Suppressor macrophage treated with lipopolysaccharide for 1 hour (primary cell): ENCODE measurements around the gene GZF1.

Experiments
- DNase-seq, 3 donors: peaks; one replicate each; pipeline ENCODE4 v3.0.0-alpha.2; 2020 to 2022

GZF1 gene

DNA sequence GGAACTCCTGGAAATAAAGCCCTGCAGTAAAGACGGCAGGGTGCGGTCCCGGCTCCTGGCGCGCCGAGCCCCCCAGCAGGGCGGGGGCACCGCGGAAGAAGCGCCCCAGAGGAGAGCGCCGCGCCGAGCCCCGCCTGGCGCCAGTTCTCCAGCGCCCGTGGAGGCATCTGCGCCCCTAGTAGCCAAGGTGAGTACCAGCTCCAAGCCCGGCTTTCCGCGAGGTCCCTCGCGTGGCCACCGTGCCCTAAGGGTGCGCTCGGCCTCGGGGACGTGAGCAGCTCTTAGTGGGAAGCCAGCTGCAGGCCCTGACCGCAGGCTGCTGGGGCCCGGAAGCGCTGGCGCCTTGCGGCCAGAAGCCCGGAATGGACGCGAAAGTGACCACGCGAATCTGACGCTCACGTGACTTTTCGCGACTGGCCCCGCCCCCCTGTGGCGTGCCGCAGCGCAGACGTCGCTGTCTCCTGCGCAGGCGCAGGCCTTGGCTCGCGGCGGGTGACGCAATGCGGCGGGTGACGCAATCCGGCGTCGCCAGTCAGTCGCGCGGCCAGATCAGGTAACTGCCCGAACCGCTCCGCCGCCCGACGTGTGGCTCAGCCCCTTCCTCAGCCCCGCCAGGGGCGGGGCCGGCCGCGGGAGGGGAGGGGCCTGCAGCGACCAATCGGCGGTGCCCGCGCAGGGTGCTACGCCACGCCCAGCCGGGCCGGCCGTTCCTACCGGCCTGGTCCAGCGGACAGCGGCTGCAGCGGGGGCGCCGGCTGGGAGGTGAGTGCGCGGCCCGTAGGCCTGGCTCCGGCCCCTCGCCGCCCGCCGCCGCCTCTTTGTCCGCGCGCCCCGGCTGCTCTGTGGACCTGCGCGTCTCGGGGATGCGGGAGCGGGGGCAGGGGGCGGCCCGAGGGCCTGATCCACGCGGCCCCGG lies at the start of gene GZF1:
Gene GZF1 (plus strand): TSS at position 707 of the 916 bp plus-strand sequence. CDS start 2,202 bp downstream, outside the sequence.
- peak; percentile 99 to 100 (median 99) for DNase-seq

DNA sequence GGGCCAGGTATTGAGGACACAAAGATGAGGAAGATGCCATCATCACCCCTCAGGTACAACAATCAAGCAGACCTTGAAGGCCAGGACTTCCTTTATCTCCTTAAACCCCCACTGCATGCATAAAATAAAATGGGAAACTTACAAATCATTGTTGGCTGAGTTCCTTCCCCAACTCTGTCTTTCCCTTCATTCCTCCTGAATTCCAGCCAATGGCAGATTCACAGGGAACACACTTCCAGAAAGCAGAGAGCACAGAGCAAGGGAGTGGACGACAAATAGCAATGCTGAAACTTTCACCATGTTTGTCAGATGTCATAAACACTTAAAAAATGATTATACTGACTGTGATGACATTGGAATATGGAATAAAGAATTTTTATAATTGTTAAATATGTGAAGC lies 48.7 kb upstream of the GZF1 start:
- DNase-seq, result no peak

DNA sequence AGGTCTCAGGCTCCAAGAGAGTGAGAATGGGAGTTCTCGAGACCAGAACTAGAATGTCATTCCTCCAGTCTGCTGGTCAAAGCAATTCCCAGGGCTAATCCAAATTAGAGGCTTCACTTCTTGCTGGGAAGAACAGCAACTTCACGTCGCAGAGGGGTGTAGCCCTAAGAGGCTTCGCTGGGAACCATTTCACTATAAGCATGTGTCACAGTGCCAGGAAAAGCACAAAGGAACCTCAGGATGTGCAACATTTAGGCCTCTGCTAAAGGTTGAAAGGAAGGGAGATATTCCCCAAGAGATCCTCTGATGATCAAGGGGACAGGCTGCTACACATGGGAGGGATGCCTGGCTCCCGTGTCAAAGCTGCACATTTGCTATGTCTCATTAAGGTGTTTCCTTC lies 47.3 kb upstream of the GZF1 start:
- no peak for DNase-seq

DNA sequence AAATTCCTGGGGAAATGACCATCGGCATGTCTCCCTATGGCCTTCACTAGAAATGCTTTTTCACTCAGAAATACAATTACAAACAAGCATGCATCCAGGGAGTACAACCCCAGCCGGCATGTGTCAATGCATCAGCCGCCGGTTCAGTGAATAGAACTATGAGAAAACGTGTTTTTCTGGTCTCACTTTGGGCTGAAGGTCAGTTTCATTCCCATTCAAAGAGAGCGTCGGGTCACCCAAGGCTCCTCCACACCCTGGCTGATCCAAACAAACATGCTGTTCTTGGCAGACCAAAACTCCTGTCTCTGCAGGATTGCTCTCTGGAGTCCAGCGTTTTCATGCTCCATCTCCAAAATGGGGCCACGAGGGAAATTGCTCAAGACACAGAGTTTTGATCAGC lies 46.9 kb upstream of the GZF1 start:
- DNase-seq, result no peak

DNA sequence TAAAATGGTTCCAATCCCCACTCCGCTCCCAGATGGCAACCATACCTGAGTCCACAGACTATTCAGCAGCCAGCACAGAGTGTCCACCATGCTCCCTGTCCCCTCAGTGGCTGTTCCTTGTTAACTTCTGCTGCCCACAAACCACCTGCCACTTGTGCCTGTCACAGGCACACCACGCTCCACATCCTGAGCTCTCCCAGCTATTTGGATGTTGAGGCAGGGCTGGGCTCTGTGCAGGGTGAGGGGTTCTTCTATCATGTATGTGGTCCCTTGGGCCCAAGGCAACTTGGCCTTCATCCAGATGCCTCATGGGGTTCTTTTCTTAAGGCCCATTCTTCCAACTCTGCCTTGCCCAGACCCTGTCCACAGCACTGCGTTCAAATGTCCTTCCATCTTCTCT lies 45.4 kb upstream of the GZF1 start:
- no peak for DNase-seq

DNA sequence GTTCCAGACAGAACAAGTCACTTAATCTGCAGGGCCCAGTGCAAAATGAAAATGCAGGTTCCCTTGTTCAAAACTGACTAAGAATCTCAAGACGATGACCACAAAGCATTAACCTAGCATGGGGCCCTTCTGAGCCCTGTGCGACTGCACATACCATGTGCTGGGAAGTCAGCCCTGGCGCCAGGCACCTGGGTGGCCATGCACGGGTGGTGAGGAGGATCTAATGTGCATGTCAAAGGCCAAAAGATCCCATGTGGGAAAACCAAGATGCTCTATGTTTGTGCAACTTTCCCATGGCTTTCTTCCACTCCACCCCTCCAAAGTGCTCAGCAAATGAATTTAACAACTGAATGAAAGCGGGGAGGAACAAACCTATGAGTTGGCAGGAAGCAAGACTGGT lies 44.9 kb upstream of the GZF1 start:
- no peak for DNase-seq

DNA sequence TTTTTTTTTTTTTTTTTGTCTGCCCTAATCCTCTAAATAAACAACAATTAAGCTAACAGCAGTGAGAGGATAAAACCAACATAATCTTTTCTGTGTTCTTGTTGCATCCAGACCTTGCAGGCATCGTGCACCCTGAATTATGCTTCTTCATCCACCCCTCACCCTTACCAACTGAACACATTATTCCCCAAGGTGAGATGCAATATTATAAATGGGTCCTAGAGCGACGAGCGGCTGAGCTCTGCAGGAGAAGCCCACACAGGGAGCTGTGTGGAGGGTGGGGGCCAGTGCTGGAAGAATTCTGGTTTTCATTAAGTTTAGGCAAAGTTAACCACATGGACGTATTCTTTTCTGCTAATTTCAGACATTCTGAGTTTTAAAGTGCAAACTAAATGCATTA lies 43.6 kb upstream of the GZF1 start:
- no peak for DNase-seq

DNA sequence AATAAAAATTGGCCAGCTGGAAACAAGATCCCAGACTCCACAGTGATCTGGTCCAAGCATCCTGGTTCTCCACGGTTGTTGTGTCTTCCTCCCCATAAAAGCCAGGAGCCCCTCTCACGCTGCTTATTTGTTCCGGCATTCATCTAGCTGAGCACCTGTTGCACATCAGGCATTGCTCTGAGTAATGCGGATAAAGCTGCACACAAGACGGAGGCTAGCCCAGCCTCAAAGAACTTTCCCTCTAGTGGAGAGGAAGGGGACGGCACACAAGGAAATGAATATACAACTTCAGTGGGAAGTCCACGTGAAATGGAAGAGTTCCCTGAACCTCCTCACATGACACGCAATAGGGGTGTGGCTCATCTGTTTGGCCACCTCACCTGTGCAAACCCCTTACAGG lies 41.7 kb upstream of the GZF1 start:
- DNase-seq, result peak; percentile 32 to 51 (median 36)

DNA sequence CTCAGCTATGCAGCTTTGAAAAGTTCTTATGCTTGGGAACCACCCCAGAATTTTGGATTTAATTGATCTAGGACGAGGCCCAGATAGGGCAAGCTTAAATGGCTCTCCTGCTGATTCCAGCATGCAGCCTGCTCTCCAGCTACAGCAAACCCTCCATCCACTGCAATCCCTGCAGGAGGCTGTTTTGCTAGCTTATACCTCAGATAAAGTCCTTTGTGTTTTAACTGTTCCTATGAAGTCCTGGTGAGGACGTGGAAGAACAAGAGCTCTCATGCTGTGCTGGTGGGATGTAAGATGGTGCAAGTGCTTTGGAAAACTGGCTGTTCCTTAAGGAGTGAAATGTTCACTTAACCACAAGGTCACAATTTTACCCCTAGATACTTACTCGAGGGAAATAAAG lies 36.9 kb upstream of the GZF1 start:
- no peak for DNase-seq

DNA sequence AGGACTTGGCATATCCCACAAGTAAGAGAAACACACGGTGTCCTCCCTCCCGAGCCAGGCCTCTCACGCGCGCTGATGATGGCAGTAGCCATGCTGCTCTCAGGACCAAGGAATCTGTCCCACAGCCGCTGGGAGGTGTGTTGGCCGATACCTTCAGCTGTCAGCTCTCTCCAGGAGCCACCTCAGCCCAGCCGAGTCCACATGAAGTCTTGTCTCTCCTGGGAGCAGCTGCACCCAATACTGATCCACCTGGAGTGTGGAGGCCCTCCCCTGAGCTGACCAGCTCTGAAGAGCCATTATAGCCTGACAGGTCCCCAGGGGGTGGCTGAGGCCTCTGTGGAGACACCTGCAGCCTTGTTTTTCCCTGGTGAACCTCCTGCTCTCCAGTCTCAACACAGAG lies 35.2 kb upstream of the GZF1 start:
- no peak for DNase-seq

DNA sequence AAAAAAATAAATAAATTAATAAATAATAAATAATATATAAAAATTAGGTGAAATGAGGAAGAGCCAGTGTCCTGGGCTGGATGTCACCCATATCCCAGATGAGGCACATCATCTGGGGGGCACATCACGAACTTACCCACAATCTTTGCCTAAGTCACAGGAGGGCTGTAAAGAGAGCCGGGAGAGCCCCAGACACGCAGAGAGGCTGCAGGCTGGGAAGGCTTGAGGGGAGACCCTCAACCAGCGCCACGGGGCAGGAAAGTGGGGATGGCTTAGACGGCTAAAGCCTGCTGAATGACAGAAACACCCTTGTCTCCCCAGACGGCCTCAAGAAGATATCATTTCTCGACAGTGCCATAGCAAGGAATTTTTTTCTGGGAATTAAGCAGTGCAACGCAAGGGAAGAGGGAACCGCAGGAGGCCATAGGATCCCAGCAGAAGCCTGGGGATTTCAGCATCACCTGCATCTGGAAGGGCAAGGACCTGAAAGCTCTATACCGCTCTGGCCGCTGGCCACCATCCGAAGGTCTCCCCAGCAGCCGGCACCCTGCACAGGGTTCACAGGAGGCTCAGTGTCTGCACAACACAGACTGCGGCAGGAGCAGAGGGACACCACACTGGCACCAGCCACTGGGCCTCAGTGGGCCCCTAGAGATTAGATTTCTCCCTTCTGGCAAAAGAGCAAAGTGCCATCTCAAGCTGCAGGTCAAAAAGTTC lies 34.2 kb upstream of the GZF1 start:
- no peak for DNase-seq

DNA sequence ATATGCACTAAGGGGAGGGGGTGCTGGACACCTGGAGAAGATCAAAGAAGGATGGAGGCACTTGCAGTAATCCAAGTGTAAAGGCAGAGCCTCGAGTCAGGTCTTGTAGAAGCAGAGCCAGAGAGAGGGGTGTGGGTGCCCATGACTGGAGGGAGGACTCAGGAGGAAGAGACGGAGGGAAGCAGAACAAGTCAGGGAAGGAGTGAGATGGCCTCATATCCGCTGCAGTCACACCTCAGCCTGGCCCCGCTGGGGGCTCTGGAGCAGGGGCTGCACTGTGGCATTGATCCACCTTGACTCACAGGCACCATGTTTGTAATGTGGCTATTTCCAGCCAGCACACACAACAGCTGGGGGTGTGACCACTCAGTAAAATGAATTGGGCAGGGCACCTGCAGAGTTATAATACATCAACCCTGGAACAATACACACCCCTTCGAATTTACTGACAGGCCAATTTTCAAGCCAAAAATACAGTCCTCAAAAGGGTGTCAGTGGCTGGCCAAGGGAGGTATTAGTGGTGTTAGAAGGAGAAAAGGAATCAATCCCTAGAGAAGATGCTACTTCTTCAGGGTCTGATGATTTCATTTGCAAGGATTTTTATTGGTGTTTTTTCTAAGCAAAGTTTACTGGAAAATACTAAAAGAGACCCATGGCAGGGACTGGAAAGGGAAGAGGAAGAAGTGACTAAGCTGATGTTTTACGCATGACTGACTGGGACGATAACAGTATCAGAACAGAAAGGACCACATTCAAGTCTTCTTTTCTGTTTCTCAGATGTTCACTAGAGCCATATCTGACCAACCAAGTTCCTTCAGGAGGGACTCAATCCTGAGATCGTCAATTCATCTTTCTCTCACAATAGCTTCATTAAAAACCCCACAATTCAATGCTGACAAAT lies 30.3 kb upstream of the GZF1 start:
- DNase-seq, result peak; percentile 33 to 72 (median 45)

DNA sequence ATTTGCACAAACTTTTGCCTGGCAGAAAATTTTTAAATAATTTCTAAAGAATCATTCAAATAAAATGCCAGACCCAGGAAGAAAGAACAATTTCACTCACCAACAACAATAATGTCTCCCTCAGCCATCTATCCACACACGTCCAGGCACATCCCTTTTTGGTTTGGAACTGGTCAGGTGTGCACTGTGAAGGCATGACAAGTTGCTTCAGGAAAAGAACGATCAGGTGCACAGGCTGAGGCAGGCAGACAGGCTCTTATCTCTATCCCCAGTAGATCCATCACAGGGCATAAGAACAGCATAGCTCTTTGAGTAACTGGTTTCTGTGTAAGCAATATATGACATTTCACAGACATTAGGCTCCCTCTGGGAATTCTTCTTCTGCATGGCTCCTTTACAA lies 29.5 kb upstream of the GZF1 start:
- no peak for DNase-seq

DNA sequence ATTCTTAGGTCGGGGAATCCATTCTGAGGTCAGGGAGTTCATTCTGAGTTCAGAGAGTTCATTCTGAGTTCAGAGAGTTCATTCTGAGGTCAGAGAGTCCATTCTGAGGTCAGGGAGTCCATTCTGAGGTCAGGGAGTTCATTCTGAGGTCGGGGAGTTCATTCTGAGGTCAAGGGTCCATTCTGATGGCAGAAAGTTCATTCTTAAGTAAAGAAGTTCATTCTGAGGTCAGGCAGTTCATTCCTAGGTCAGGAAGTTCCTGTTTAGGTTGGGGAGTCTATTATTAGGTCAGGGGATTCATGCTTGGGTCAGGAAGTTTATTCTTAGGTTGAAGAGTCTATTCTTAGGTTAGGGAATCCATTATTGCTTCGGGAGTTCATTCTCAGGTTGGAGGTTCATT lies 27.9 kb upstream of the GZF1 start:
- DNase-seq, result peak; percentile 17 to 51 (median 46)

DNA sequence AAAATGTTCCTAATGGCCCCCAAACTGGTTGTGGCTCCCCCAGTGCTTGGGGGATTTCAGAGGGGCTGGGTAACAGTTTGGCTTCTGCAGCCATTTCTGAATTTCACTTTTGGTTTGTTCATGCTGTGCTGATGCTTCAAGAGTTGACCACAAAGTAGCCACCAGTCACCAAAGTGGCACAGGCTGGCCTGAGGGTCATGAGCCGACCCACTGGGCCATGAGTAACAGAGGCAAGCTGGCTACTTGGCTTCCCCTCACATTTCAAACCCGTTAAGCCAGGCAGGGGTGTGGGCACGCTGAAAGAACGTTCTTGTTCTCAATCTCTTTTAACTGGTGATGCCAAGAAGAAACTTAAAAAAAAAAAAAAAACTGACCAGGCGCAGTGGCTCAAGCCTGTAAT lies 26.5 kb upstream of the GZF1 start:
- DNase-seq, result peak in 2 of 3 donors; percentile 10 to 20

DNA sequence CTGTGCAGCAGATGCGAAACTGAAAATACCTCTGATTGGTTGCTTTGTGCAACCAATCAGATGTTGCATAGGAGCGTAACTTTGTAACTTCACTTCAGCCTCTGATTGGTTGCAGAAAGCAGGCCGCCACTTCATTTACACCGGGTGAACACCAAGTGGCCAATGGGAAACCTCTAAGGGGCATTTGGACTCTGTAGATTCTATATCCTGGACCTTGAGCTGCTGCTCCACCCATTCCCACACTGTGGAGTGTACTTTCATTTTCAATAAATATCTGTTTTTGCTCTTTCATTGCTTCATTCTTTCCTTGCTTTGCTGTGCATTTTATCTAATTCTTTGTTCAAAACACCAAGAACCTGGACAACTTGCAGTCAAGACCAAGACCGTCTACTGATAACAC lies 25.5 kb upstream of the GZF1 start:
- no peak for DNase-seq

DNA sequence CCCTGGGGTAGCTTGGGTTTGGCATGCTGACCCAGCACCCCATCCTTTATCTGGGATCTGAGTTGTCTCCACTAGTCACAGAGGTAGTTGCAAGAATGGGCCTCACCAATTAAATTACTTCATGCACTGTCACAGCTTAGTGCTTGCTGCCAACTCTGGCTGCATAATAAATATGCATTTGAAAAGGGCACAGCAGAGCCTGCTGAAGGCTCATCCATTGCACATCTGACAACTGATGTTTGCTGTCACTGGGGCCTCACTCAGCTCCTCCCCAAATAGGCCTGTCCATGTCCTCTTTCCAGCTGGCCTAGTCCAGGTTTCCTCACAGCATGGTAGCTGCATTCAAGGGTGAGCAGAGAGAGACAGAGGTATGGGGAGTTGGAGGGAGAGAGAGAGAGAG lies 24.7 kb upstream of the GZF1 start:
- DNase-seq, result no peak

DNA sequence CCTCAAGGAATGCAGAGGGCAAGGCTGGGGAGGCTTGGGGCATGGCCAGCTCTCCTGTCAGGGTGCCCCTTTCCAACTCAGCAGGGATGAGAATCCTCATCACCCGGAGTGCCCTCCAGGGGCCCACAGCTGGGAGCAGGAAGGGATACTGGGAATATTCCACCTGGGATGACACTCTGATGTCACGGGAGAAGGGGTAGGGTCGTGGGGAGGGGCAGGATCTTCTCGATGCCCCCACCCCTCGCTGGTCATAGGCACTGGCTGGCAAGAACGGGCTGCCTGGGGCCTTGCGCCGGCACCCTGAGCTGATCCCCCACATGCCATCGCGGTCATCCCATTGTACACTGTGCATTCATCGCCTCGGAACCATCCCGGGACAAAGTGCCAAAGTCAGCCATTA lies 22.0 kb upstream of the GZF1 start:
- DNase-seq, result no peak

DNA sequence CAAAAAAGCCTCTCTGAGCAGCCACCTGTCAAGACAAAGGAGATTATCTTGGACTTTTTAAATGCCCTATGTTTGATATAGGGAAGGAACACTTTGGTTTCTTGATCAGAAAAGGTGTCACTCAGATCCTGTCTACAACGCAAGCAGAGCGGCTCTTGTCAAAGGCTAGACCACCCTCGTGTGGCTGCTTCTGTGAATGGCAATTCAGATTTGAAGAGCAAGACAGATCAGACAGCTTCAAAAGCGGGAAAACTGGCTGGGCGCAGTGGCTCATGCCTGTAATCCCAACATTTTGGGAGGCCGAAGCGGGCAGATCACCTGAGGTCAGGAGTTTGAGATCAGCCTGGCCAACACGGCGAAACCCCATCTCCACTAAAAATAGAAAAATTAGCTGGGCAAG lies 21.5 kb upstream of the GZF1 start:
- peak; percentile 76 to 79 (median 76) for DNase-seq

DNA sequence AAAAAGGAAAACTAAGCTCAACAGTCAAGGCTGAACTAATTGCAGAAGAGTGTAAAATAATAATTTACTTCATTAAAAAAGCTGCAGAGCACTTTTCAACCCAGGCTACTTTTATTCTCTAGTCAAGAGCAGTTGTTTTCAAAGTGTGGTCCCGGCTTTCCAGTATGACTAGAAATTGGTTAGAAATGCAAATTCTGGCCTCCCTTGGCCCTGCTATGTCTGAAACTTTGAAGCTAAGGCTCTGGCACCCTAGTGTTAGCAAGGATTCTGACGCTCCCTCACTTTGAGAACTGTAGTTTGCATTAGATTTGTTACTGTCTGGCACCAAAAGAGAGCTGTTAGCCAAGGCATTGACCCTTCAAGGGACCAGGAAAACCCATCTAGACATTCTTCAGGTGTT lies 20.9 kb upstream of the GZF1 start:
- no peak for DNase-seq

DNA sequence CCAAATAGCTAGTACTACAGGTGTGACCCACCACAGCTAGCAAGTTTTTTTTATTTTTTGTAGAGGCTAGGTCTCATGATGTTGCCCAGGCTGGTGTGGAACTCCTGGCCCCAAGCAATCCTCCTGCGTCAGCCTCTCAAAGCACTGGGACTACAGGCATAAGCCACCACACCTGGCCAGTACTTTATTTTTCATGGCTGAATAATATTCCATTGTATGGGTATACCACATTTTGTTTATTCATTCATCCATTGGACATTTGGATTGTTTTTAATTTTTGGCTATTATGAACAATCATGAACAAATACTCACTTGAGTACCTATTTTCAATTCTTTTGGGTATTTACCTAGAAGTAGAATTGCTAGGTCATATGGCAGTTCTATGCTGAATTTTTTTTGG lies 18.4 kb upstream of the GZF1 start:
- no peak for DNase-seq

DNA sequence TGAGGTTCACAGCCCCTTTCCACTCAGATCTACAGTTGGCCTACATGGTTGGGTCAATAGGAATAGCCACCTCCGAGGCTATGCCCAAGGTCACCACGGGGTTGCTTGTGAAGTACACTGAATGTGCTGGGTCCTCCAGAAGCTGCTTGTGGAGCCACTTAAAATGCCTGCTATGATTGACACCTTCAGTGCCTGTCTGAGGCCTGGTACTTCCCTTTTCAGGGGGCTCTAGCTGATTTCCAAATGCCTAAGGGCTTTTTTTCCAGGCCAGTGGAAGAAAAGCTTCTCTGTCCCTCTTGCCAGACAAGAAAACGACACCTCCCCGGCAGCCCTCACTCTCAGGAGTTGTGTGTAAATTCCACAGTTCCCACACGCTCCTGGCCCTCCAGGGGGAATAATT lies 17.6 kb upstream of the GZF1 start:
- DNase-seq, result no peak

DNA sequence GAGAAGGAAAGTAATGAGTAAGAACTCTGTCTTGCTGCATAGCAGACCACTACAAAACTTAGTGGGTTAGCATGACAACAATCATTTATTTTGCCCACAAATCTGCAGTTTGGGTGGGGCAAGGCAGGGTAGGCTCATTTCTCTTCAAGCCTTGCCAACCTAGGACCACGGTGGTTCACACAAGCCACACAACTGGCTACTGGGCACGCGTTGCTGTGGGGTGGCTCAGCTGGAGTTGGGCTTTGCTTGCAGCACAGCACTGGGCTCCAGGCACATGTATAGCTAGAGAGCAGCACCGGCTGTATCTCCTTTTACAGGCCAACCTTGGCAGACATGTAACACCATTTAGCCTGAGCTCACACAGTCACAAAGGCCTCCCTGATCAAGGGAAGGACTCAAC lies 16.0 kb upstream of the GZF1 start:
- no peak for DNase-seq
